GM23338 (cell line): ENCODE measurements around the gene RPS2. TPM values are rescaled to one million over a fixed set of nuclear protein-coding genes. Genes with fewer than 3 reads are reported as not detected.

ENCODE experiments used
- ATAC-seq: fragments of 200-7000 bp; cut with Tn5 transposase; 3 replicates; pipeline ENCODE4 v1.9.1; 2020
- DNase-seq: peaks from one replicate; pipeline ENCODE4 v3.0.0-alpha.2; 2015; ENCODE audit warnings: low spot score
- H2AFZ ChIP-seq: fragments of 200-600 bp; sonication (generic); 2 replicates; pipeline ENCODE4 v1.8.0; 2016; ENCODE audit warnings: antibody characterized with exemption, mild to moderate bottlenecking, moderate library complexity
- H3F3A ChIP-seq: fragments of 200-600 bp; sonication (generic); replicated peaks from 2 replicates; pipeline ENCODE4 v1.8.0; 2017; ENCODE audit warnings: antibody characterized with exemption, mixed run types, low read depth
- H3K27ac ChIP-seq: fragments of 200-600 bp; sonication (generic); 2 replicates; pipeline ENCODE4 v1.6.1; 2016; ENCODE audit warnings: low read depth
- H3K27me3 ChIP-seq: fragments of 200-600 bp; sonication (generic); 2 replicates; pipeline ENCODE4 v1.8.0; 2016; ENCODE audit warnings: mild to moderate bottlenecking, mixed run types, moderate library complexity; ENCODE audit not compliant: insufficient read depth
- H3K36me3 ChIP-seq: fragments of 200-600 bp; sonication (generic); 2 replicates; pipeline ENCODE4 v1.8.0; 2016; ENCODE audit warnings: mild to moderate bottlenecking; ENCODE audit not compliant: insufficient read depth
- H3K4me1 ChIP-seq: fragments of 200-600 bp; sonication (generic); 2 replicates; pipeline ENCODE4 v1.8.0; 2016; ENCODE audit warnings: mild to moderate bottlenecking, moderate library complexity; ENCODE audit not compliant: insufficient read depth
- H3K4me2 ChIP-seq: fragments of 200-600 bp; sonication (generic); 2 replicates; pipeline ENCODE4 v1.7.1; 2017; ENCODE audit warnings: mixed run types
- H3K4me3 ChIP-seq: fragments of 200-600 bp; sonication (generic); 2 replicates; pipeline ENCODE4 v1.6.1; 2016; ENCODE audit warnings: mixed run types
- H3K79me2 ChIP-seq: fragments of 200-600 bp; sonication (generic); replicated peaks from 2 replicates; pipeline ENCODE4 v1.8.0; 2017; ENCODE audit warnings: mild to moderate bottlenecking; ENCODE audit not compliant: insufficient read depth
- H3K9me2 ChIP-seq: fragments of 200-600 bp; sonication (generic); 2 replicates; pipeline ENCODE4 v1.8.0; 2017; ENCODE audit not compliant: insufficient read depth
- H4K20me1 ChIP-seq: fragments of 200-600 bp; sonication (generic); replicated peaks from 2 replicates; pipeline ENCODE4 v1.8.0; 2017; ENCODE audit warnings: mild to moderate bottlenecking; ENCODE audit not compliant: insufficient read depth
- H3K27ac Mint-ChIP-seq: 2 replicates; pipeline ENCODE4 v1.8.0; 2020; ENCODE audit warnings: inconsistent platforms, mild to moderate bottlenecking, moderate library complexity, mixed read lengths
- H3K27me3 Mint-ChIP-seq: 3 replicates; pipeline ENCODE4 v1.8.0; 2022; ENCODE audit warnings: low read depth, mild to moderate bottlenecking, moderate library complexity, mixed read lengths, inconsistent platforms; ENCODE audit not compliant: insufficient read depth, poor library complexity
- H3K36me3 Mint-ChIP-seq: 3 replicates; pipeline ENCODE4 v1.8.0; 2021; ENCODE audit warnings: low read depth, mild to moderate bottlenecking, inconsistent platforms, moderate library complexity, mixed read lengths
- H3K4me1 Mint-ChIP-seq: 3 replicates; pipeline ENCODE4 v1.8.0; 2020; ENCODE audit warnings: mild to moderate bottlenecking, inconsistent platforms, mixed read lengths
- H3K4me3 Mint-ChIP-seq: 3 replicates; pipeline ENCODE4 v1.8.0; 2021; ENCODE audit warnings: moderate library complexity, mild to moderate bottlenecking, inconsistent platforms, mixed read lengths
- H3K9me3 Mint-ChIP-seq: 3 replicates; pipeline ENCODE4 v1.8.0; 2020; ENCODE audit warnings: moderate library complexity, mild to moderate bottlenecking, inconsistent platforms, mixed read lengths
- CTCF ChIP-seq, 2 experiments: fragments of 200-600 bp in 1 of 2; sonication (generic) in 1 of 2; conservative IDR thresholded peaks; 2 replicates each; pipeline versions ENCODE4 v1.5.1 to v1.6.1; 2016 to 2017; ENCODE audit warnings: antibody characterized with exemption in 2 of 2, low read depth in 2 of 2, mild to moderate bottlenecking in 2 of 2, moderate library complexity in 1 of 2
- ETS1 ChIP-seq: IDR thresholded peaks from 2 replicates; pipeline ENCODE4 v1.6.1; 2016; ENCODE audit warnings: antibody characterized with exemption
- EZH2 ChIP-seq: fragments of 200-600 bp; sonication (generic); IDR thresholded peaks from one replicate; pipeline ENCODE4 v1.8.0; 2017; ENCODE audit warnings: antibody characterized with exemption, mild to moderate bottlenecking, low read depth; ENCODE audit not compliant: unreplicated experiment
- EZH2phosphoT487 ChIP-seq: fragments of 200-600 bp; sonication (generic); IDR thresholded peaks from one replicate; pipeline ENCODE4 v1.8.1; 2018; ENCODE audit warnings: antibody characterized with exemption; ENCODE audit not compliant: unreplicated experiment
- STAT1 ChIP-seq: IDR thresholded peaks from one replicate; pipeline ENCODE4 v1.6.1; 2016; ENCODE audit warnings: antibody characterized with exemption; ENCODE audit not compliant: unreplicated experiment
- ZNF114 ChIP-seq: fragments of 250-450 bp; sonication (Bioruptor Pico); IDR thresholded peaks from 2 replicates; pipeline ENCODE4 v1.5.0; 2020; ENCODE audit warnings: mild to moderate bottlenecking, moderate library complexity
- polyA plus RNA-seq: library from polyadenylated mRNA; unstranded; fragments of >200 nt; fragmentation: Nextera tagmentation; extraction: Ambion mirVana; gene quantifications from 2 replicates; pipeline ENCODE4 v1.2.1, GENCODE V29; 2016
- total RNA-seq: library from RNA; depleted of rRNA; stranded (reverse); fragments of >200 nt; shearing (Covaris generic); gene quantifications from 2 replicates; pipeline ENCODE4 v1.2.3, GENCODE V29; 2014

RPS2 gene
- total and polyA plus RNA-seq, 2 experiments from 2014 or later: 3,786 to 3,992 TPM

- peak overlapping the region; percentile 92 for H3K4me3 Mint-ChIP-seq
- peaks cover 48% of the 10 kb centered on the region for H3K27me3 ChIP-seq
- no peak for DNase-seq
- peaks cover 35% of the 10 kb centered on the region for H3F3A ChIP-seq
- no peak overlapping the region for H2AFZ ChIP-seq
- peak overlapping the region; percentile 95 for H3K4me3 ChIP-seq
- H3K36me3 Mint-ChIP-seq: peaks cover 17% of the 10 kb centered on the region
- peaks cover 63% of the 10 kb centered on the region for H3K27me3 Mint-ChIP-seq
- no peaks in the 10 kb centered on the region; the same call in 1 of the 2 replicates for H4K20me1 ChIP-seq
- no peak overlapping the region for H3K27ac ChIP-seq
- TF ChIP-seq EZH2 (no peak), CTCF (conservative IDR thresholded peaks at IDR 0.05; ENCODE audit: low read depth in 2 of 2) (no peak), STAT1 (no peak)
- H3K4me1 ChIP-seq: peaks cover 20% of the 10 kb centered on the region; the same call in 1 of the 2 replicates
- ATAC-seq: no peak
- H3K4me2 ChIP-seq: peak overlapping the region; percentile 96
- H3K9me2 ChIP-seq: no peaks in the 10 kb centered on the region
- no peak overlapping the region for H3K27ac Mint-ChIP-seq
- H3K9me3 Mint-ChIP-seq: no peaks in the 10 kb centered on the region
- peaks cover 4% of the 10 kb centered on the region; the same call in 1 of the 2 replicates for H3K79me2 ChIP-seq
- H3K36me3 ChIP-seq: no peaks in the 10 kb centered on the region
- H3K4me1 Mint-ChIP-seq: peaks cover 27% of the 10 kb centered on the region
These were observed 21.0 kb upstream of the RPS2 start for GRCh38 chr16:1985466-1986150.

GRCh38 chr16:1984347-1985225 lies 20.0 kb upstream of the RPS2 start:
- Histone ChIP-seq H3K79me2 (peaks cover 4% of the 10 kb centered on the region; the same call in 1 of the 2 replicates), H3K4me1 (peaks cover 24% of the 10 kb centered on the region), H4K20me1 (no peaks in the 10 kb centered on the region; the same call in 1 of the 2 replicates), H3F3A (peaks cover 38% of the 10 kb centered on the region), H3K4me3 (peak overlapping the region; percentile 95), H3K9me2 (no peaks in the 10 kb centered on the region), H3K27ac (peak overlapping the region; percentile 50; the same call in 1 of the 2 replicates), H2AFZ (peak overlapping the region; percentile 47; the same call in 1 of the 2 replicates), H3K36me3 (no peaks in the 10 kb centered on the region), H3K4me2 (peak overlapping the region; percentile 96), H3K27me3 (peaks cover 54% of the 10 kb centered on the region)
- no peaks in the 10 kb centered on the region for H3K9me3 Mint-ChIP-seq
- H3K4me1 Mint-ChIP-seq: peaks cover 30% of the 10 kb centered on the region
- peak overlapping the region; percentile 92 for H3K4me3 Mint-ChIP-seq
- H3K27ac Mint-ChIP-seq: peak overlapping the region; percentile 89
- DNase-seq (peak; percentile 70), ATAC-seq (peak; percentile 5; the same call in 2 of the 3 replicates)
- TF ChIP-seq CTCF (conservative IDR thresholded peaks at IDR 0.05; ENCODE audit: low read depth in 2 of 2): no peak
- TF ChIP-seq ETS1: no peak
- no peak for TF ChIP-seq ZNF114 (CRISPR knock-in tag)
- no peak for TF ChIP-seq EZH2phosphoT487
- peaks cover 70% of the 10 kb centered on the region for H3K27me3 Mint-ChIP-seq
- H3K36me3 Mint-ChIP-seq: peaks cover 17% of the 10 kb centered on the region
